GM19035 (cell line): ENCODE measurements around the gene TAGLN2.
"Not testable (repeated sequence)": the region's sequence is repeated elsewhere in the genome, so short reads cannot be mapped to it uniquely, and the experiment has no call there.

Experiments
- ATAC-seq: cut with Tn5 transposase; IDR thresholded peaks from one replicate; pipeline ENCODE4 v1.9.1; 2021; ENCODE audit not compliant: unreplicated experiment

TAGLN2 gene

DNA sequence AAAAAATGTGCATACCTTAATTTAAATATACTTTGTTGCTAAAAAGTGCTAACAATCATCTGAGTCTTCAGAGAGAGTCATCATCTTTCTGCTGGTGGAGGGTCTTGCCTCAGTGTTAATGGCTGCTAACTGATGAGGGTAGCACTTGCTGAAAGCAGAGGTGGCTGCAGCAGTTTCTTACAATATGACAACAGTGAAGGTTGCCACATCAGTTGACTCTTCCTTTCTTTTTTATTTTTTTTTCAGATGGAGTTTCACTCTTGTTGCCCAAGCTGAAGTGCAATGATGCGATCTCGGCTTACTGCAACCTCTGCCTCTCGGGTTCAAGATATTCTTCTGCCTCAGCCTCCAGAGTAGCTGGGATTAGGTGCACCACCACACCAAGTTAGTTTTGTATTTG, 22.8 kb downstream of the TAGLN2 start:
- no peak for ATAC-seq

DNA sequence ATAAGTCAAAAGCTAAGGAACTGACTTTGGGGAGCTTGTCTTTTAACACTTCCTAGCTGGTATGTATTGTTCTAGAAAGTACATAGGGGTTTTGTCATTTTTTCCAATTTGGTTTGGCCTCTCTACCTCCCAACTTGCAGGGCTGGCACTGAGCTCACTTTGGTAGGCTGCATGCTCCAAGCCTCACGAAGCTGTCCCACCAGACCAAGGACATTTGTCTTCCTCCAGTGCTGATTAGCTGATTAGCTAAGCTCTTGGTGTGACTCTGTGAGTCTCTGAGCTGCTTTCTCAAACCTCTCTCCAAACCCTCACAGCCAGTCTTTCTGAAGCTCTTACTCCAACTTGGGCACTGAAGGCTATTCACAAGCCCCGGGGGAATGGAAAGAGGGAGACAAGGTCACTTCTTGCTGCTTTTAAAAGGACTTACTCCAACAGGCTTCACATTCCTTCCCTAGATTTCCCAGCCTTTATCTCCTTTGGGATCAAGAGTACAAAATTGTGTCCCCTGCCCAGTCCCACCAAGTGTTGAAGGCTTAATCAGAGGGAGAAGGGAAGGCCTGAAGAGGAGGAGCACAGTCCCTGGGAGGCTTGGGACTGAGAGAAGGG, 24.4 kb downstream of the TAGLN2 start:
- no peak for ATAC-seq

DNA sequence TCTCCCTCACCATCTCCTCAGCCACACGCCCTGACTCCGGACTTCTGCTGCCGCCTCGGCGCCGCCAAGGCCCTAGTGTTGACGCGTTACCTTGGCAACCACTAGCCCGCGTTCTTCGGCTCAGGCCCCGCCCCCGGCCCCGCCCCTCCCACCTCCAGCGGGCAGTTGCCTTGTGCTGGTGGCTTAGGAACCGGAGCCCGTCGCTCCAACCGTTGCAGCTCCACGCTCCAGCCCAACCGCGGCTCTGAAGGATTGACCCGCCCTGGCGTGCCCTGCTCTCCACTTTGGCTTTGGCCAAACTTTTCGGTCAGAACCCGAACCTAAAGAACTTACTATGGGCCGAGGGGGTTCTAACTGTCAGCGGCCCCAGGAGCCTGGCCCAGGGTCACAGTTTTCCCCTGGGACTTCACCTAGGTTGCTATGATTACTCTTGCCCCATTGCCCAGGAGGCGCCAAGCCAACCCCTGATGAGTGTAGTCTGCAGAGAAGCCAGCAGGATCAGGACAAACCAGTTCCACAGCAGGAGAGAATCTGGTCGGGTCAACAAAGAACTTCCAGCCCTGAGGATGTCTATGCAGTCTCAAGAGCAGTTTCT, 25.1 kb downstream of the TAGLN2 start, which contains the start of gene CFAP45:
Gene CFAP45 (minus strand): TSS at position 80 of the 595 bp plus-strand sequence. CDS start 67 bp downstream, at position 13.
- ATAC-seq, result no peak

DNA sequence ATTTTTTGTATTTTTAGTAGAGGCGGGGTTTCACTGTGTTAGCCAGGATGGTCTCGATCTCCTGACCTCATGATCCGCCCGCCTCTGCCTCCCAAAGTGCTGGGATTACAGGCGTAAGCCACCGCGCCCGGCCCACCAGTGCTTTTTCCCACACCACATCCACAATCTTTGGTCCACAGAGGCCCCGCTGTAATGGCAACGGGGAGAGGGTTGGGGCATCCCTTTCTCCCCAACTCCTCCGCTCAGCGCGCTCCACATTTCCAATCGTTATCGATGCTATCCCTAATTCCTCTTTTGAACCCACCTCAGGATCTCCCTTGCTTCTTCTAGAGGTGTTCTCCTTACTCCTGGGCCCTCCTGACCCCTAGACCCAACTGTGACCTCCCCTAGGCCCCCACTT, 25.7 kb downstream of the TAGLN2 start:
- ATAC-seq, result not testable (repeated sequence)

DNA sequence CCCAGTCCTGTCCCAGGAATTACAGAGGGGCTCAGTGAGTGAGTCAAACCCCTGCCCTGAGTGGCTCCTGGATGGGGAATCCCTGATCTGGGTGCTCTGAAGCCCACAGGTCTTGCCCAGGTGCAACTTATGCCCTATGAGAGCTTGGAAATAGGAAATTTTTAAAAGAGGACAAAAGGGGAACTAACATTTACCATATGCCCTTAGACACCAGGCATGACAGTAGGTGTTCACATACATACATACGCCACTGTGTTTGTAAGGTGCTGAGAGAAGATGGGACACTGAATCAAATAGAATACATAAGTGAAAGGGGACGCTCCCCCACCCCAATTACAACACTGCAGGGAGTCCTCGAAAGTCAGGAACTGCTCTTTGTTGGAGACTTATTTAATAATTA, 26.8 kb downstream of the TAGLN2 start:
- ATAC-seq, result no peak

DNA sequence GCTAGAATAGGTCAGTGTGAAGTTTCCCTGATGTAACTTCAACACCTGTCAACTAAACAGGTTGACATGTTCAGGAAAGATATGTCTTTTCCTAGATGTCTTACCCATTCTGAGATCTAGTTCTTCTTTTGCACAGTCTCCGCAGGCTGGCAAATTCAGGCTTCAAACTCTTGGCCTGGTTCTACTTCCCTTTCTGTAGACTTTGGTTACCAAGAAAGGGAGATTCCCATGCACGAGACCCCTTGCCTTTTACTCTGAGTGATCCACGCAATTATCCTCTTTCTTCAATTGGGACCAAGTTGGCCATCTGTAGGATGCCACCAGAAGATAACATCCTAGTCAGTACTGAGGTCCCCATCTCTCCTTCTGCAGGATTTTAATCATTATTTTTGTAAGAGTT, 27.3 kb downstream of the TAGLN2 start:
- no peak for ATAC-seq

DNA sequence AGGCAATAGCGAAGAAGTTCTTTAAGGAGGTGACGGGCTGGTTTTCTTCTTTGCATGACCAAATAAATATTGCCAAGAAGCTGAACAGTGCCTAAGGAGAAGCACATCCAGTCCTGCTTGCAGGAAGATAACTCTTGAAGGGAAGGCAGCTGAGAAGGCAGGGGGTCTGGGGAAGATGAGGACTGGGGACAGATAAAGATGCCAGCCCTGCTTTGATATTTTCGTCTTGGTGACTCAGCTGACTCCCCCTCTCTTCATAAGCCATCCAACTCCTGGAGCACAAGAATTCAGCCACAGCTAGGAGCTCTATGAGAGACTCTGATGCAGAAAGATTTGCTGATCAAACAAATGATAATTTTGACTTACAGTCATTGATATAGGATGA, 28.8 kb downstream of the TAGLN2 start:
- no peak for ATAC-seq

DNA sequence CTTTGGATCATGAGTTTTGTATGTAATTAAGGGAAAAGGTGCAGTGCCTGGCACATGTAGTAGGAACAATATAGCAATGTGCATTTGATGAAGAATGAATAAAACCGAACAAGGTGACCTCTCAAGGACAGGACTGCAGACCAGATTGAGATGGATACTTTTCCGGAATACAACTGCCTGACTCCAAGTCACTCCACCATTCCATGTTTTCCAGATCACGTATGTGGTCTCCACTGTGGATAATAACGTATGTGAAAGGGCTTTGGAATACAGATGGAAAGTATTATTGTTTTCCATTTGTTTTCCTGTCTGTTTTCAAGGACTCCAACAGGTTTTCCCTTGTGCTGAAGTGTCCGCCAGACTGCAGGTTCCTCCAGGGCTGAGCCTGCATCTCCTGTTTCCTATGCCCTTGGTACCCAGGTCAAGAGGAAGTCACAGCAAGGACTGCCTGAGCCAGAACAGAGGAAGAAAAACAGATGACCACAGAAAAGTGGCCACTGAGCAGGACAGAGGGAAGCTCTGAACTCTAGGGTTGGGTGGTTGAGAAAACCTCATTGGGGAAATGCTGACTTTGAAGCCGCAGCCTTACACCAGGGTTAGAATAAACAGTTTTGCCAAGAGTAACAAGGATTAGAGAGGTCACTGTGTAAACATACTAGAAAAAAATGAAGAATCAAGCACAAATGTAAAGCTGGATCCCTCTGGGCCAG, 29.3 kb downstream of the TAGLN2 start:
- ATAC-seq, result no peak

DNA sequence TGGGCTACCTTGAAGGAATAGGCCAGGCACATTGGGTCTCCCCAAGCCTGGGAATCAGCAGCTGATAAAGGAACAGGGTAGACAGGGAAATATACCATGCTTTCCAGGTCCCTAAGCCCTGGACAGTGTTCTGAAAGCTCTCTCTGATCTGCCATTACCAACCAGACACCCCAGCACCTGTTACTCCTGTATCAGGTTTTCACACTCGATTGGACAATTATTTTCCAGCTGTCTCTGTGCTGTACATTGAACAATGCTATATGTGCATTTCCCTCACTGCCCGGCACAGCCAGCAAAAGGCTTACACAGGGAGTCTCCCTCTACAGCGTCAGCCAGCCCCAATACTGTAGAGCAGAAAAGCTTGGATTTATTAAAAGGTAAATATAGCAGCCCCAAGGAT, 30.0 kb downstream of the TAGLN2 start:
- no peak for ATAC-seq

DNA sequence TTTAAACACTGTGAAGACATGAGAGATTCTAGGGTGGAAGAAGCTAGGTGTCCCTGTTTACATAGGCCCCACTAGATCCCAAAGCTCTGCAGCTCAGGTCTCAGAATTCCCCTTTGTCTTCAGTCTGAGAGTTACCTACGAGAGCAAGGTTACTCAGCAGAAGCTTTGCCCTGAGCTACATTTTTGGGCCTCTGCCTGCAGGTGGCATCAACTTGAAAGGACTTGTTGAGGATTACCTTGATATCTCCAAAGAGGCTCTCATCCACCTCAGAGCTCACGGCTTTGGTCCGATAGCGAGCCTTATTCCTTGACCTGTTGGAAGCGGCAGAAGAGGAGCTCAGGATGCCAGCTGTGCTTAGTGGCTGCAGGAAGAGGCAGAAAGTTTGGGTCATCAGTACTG, 32.4 kb downstream of the TAGLN2 start:
- no peak for ATAC-seq

DNA sequence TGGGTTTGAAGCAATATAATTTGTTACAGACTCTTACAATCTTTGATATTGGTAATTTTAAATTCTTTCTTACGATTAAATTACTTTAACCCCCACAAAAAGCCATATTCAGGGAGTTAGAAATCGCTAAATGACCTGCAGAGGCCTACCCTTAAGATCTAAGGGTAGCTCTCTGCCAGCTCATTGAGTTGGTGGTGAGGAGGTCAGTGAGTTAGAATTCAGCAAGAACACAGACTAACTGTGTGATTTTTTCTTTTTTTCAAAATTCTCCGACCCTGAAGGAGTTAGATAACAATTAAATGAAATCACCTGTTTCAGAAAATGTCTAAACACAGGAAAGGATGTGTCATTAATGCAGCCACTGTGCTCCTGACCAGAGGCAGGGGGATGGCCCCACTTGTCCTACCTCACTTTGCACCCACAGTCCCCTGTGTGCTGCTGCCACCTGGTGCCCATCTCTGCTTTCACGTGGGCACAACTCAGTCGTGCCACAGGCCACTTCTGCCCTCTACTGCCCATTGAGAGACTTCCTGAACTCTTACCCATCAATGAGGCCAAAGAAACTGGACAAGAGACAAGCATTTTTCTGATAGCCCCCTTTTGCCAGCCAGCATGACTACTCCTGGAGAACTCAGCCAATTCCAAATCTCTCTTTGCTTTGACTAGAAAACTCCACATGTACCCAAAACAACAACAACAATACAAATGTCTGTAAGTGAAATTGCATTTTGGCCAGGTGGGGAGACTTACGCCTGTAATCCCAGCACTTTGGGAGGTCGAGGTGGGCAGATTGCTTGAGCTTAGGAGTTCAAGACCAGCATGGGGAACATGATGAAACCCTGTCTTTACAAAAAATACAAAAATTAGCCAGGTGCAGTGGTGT, 33.8 kb downstream of the TAGLN2 start:
- peak; percentile 67 for ATAC-seq

DNA sequence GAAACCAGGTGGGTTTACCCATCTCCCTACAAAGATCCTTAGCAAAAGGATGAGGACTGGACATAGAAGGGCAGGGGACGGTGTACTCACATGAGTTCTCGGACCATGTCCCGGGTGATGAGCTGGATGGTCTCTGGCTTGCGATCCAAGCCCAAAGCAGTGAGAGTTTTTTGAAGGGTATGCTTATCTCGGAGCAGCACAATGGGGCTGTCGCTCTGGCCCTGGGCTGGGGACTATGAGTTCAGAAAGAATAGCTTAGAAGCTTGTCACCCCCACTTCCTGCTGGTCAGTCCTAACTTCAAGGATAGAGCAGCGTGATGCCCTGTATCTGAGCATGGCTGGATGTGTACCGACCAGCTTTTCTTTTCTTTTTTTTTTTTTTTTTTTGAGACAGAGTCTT, 34.9 kb downstream of the TAGLN2 start:
- ATAC-seq, result no peak

DNA sequence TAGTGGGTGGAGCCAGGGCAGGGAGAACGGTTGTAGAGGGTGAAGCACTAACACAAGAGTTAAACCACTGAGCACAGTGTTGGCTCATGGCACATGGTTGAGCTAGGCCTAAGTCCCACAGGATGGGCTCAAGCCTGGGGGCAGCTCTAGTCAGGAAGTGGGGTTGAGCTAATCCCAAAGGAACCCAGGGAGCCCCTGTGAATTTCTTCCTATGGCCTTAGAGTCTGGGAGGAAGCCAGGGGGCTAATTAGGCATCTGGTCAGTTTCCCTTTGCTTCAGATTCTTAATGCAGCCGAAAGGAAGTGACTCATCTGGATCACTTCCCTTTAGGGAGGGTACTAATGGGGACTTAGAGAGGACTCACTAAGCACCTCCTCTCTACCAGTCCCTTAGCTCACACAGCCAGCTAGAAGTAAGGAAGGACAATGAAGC, 35.5 kb downstream of the TAGLN2 start:
- peak; percentile 91 for ATAC-seq

DNA sequence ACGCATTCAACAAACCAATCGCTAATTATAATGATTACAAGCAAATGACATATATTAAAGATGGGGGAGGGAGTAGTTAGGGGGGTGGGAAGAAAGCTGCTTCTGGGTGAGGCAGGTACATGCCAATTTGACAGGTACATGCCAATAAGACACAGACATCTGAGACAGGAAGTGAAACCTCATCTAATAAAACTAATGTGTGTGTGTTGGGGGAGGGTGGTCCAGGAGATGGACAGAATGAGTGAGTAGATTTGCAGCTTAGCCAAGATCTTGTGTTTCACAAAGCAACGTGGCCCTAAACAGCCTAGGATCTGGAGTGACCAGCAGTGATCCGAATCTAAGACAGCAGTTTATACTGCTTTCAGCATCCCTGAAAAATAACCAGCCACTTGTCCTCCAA, 36.1 kb downstream of the TAGLN2 start:
- ATAC-seq, result no peak

DNA sequence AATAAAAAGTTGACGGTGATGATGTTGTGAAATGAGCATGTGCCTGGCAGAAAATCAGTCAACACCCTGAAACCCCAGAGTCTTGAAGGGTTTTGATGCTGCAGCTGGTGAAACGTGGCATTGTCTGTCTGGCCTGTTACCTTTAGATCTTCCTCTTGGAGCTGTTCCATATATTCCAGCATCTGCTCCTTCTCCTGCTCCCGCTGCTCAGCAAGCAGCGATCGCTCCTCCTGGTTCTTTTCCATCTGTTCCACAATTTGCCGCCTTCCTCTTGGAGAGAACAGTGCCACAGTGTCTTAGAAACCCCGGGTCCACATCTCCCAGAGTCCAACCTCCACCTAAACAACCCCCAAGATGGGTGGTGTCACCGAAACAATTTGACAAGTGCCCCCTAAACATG, 41.0 kb downstream of the TAGLN2 start:
- no peak for ATAC-seq

DNA sequence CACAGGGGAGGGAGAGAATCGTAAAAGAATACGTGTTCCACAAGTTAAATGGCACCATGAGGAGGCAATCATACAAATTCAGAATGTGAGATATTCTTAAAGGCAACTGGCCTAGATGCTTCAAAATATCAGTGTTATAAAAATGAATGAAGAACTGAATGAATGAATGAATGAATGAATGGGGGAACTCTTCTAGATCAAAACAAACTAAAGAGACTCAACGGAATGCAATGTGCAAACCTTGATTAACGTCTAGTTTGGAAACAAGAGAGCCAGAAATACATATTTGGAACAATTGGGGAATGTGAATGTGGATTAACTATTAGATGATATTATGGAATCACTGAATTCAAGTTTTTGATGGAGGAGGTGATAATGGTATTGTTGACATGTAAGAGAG, 42.2 kb downstream of the TAGLN2 start:
- no peak for ATAC-seq

DNA sequence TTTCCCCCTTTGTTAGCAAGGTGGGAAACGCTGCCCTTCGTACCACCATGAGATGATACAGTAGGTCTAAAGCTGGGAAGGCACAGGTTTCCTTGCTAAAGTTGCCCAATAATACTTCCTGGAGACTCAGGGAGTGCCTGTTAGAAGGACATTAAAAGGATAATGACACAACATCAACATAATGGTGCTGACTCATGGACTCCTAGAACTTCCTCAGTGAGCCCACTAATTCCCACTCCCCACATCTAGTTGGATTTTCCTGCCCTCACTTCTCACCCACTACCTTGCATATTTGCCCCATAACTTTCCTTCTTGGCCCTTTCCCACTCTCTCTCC, 42.8 kb downstream of the TAGLN2 start:
- ATAC-seq, result no peak

DNA sequence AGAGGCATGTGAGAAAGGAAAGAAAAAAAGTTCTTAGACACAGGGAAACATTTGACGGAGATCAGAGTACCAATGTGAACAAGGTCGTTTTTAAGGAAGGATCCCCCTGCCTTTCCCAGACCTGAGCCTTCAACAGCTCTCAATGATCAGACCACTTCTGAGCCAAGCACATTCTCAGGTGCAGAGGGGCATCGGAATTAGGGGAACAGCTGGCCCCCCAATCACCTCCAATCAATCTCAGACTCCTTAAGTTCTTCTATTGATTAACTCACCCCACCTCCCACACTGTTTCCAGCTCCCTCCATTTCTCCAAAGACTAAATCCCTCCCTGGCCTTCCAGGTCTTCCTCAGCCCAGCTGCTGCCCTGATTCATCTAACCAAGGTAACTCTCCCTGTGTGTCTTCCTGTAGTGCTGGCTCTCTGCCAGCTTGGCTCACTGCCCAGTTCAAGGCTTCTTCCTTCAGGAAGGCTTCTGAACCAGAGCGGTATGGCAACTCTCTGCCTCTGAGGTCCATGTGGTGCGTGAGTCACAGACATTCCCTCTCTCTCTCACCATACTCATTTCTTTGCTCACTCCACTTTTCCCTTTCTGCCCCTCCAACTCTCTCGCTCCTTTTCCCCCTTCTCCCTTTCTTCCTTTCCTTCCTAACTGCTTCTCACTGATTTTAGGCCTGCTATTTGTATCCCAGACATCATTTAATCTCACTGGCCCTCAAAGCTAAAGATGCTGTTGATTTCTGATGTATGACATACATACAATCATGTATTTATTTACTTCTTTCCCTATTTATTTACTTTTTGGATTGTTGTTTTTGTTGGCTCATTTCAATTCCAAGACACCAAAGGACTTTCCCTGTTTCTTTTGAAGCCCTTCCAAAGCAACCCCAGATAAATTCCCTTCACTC, 43.4 kb downstream of the TAGLN2 start:
- no peak for ATAC-seq

DNA sequence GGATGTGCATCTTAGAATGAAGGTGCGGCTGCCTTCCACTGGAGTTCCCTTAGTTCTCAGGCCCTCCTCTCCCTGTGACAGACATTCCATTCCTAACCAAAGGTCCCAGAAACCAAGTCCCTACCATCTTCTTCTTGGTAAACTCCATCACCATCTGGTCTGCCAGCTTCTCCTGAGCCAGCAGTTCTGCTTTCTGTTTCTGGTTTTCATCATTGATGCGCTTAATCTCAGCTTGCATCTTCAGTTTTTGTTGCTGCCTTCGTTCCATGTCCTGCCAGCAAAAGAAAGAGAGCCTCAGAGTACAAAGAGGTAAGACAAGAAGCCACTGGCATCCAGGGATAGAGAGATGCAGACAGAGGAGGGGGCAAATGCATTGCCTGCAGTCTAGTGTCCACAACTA, 44.9 kb downstream of the TAGLN2 start:
- ATAC-seq, result no peak

DNA sequence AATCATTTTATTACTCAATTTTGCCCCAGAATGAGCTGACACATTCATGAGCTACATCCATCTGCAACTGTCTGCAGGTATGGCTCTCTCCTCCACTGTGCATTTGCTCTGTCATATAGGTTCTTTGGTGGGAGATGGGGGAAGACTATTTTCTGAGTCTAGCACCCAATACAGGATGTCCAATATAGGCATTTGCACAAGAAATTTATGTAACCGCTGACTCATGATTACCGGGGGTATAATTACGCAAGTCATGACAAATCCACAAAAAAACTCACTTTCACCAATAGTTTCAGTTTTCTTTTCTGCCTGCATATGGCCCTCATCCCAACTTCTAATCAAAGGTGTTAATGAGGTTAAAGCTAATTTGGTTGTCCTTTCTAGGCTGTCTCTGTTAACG, 45.3 kb downstream of the TAGLN2 start:
- ATAC-seq, result no peak

DNA sequence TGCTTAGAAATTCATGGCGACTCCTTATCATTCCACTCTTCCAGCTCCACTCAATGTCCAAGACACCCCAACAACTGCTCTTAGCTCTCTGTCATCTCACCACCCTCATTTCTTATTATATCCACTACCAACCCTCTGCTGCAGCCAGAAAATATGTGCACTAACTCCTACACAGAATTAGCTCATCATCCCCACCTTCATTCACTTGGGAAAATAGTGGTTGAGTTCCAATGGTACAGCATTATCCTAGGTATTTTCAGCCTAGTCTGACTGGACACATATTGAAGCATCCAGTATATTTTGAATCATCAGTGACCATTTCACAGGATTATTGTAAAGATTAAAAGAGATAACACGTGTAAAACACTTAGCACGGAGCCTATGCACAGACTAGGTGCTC, 46.2 kb downstream of the TAGLN2 start:
- no peak for ATAC-seq
